ENCODE measurements around the gene DTD1.
A peak's percentile ranks its signal among the peaks of the same experiment; 100 is the strongest.

Gene DTD1

DNA sequence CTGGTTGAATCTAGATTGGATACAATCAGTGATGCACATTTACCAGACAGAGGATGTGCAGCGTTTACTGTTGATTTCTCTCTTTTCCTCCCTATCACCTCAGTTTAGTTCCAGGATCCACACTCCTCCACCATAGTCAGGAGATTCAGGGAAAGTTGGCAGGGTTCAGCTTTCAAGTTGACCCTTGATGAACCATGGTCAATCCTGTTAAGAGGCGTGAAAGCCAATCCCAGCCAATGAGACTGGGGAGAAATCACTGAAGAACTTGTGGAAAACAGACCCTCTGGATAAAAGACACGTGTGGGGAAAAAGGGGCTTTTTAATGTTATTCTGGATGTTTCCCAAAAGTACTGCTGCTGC is 206.6 kb downstream of the DTD1 start:
- TF ChIP-seq EZH2phosphoT487 (conservative IDR thresholded peaks at IDR 0.05; ENCODE audit: low read length): no peak
- no peak for TF ChIP-seq CTCF (IDR thresholded peaks at IDR 0.05; ENCODE audit: insufficient read depth, low read length, poor library complexity, severe bottlenecking)

DNA sequence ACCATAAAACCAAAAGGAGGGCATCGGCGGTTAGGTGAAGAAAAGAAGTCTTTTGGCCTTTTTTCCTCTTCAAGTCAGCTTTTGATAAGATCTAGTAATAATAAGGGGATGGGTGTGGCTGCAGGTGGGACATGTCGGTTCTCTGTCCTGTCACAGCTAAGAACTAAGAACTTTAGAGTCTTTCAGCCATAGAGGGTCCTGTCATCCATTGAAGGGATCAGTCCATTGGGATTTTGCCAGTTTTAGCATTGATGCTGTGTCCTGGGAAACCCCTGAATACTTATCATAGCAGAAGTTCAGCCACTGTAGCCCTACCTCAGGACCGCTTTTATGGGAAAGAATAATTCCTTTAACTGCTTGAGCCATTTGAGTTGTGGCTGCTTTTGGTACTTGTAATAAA is 207.5 kb downstream of the DTD1 start:
- TF ChIP-seq EZH2phosphoT487 (conservative IDR thresholded peaks at IDR 0.05; ENCODE audit: low read length): no peak
- no peak for TF ChIP-seq CTCF (IDR thresholded peaks at IDR 0.05; ENCODE audit: insufficient read depth, low read length, poor library complexity, severe bottlenecking)
- Histone ChIP-seq H3K36me3 (ENCODE audit: low read length) (no peaks in the 10 kb centered on the region), H3K4me3 (ENCODE audit: insufficient read depth, low read length, poor library complexity, severe bottlenecking) (no peak overlapping the region), H4K20me1 (ENCODE audit: low read depth, low read length) (no peaks in the 10 kb centered on the region), H3K9me2 (replicated peaks; ENCODE audit: insufficient read depth, low read length) (no peaks in the 10 kb centered on the region), H3K4me2 (ENCODE audit: low read depth, low read length, poor library complexity, severe bottlenecking) (no peak overlapping the region), H3K27ac (ENCODE audit: low read depth, low read length) (no peak overlapping the region), H3F3A (ENCODE audit: insufficient read depth) (no peaks in the 10 kb centered on the region), H3K79me2 (ENCODE audit: insufficient read depth, low read length) (no peaks in the 10 kb centered on the region), H3K9me3 (ENCODE audit: insufficient read depth, low read length) (no peaks in the 10 kb centered on the region), H3K9ac (ENCODE audit: low read length) (no peak overlapping the region), H3K27me3 (ENCODE audit: low read length) (no peaks in the 10 kb centered on the region), H2AFZ (ENCODE audit: low read depth, low read length, severe bottlenecking) (no peak overlapping the region)

More for the DNA sequence above, 206.6 kb downstream of the DTD1 start:
- Histone ChIP-seq H3K36me3 (ENCODE audit: low read length) (no peaks in the 10 kb centered on the region), H3K79me2 (ENCODE audit: insufficient read depth, low read length) (no peaks in the 10 kb centered on the region), H4K20me1 (ENCODE audit: low read depth, low read length) (no peaks in the 10 kb centered on the region), H2AFZ (ENCODE audit: low read depth, low read length, severe bottlenecking) (peak overlapping the region; percentile 97), H3K9ac (ENCODE audit: low read length) (peak overlapping the region; percentile 69), H3K4me3 (ENCODE audit: insufficient read depth, low read length, poor library complexity, severe bottlenecking) (peak overlapping the region; percentile 79), H3K27me3 (ENCODE audit: low read length) (no peaks in the 10 kb centered on the region), H3K4me2 (ENCODE audit: low read depth, low read length, poor library complexity, severe bottlenecking) (peak overlapping the region; percentile 87), H3K9me3 (ENCODE audit: insufficient read depth, low read length) (no peaks in the 10 kb centered on the region), H3F3A (ENCODE audit: insufficient read depth) (no peaks in the 10 kb centered on the region), H3K9me2 (replicated peaks; ENCODE audit: insufficient read depth, low read length) (no peaks in the 10 kb centered on the region), H3K27ac (ENCODE audit: low read depth, low read length) (no peak overlapping the region)

GRCh38 chr20:18796282-18796833 is 208.5 kb downstream of the DTD1 start:
- no peaks in the 10 kb centered on the region for H3K79me2 ChIP-seq (ENCODE audit: insufficient read depth, low read length)
- TF ChIP-seq CTCF (IDR thresholded peaks at IDR 0.05; ENCODE audit: insufficient read depth, low read length, poor library complexity, severe bottlenecking): no peak
- no peak for TF ChIP-seq EZH2phosphoT487 (conservative IDR thresholded peaks at IDR 0.05; ENCODE audit: low read length)

More at GRCh38 chr20:18796282-18796833, 208.5 kb downstream of the DTD1 start:
- Histone ChIP-seq H2AFZ (ENCODE audit: low read depth, low read length, severe bottlenecking) (no peak overlapping the region), H3F3A (ENCODE audit: insufficient read depth) (no peaks in the 10 kb centered on the region), H3K4me2 (ENCODE audit: low read depth, low read length, poor library complexity, severe bottlenecking) (no peak overlapping the region), H3K4me3 (ENCODE audit: insufficient read depth, low read length, poor library complexity, severe bottlenecking) (no peak overlapping the region), H3K9me3 (ENCODE audit: insufficient read depth, low read length) (no peaks in the 10 kb centered on the region), H3K36me3 (ENCODE audit: low read length) (no peaks in the 10 kb centered on the region), H3K27ac (ENCODE audit: low read depth, low read length) (no peak overlapping the region), H3K9me2 (replicated peaks; ENCODE audit: insufficient read depth, low read length) (no peaks in the 10 kb centered on the region), H3K27me3 (ENCODE audit: low read length) (no peaks in the 10 kb centered on the region), H3K9ac (ENCODE audit: low read length) (no peak overlapping the region), H4K20me1 (ENCODE audit: low read depth, low read length) (no peaks in the 10 kb centered on the region)

Data from SU-DHL-6 (cell line).